ENCODE results near the gene BPIFB3.

GRCh38 chr20:33065785-33066184 is 12.1 kb downstream of the BPIFB3 start:
- TF ChIP-seq POLR2A (IDR thresholded peaks at IDR 0.05; ENCODE audit: low read depth, low read length) (no peak), POLR2AphosphoS5 (IDR thresholded peaks at IDR 0.05; ENCODE audit: low read depth, low read length) (no peak), TAF1 (IDR thresholded peaks at IDR 0.05; ENCODE audit: low read depth, low read length) (no peak), SPI1 (IDR thresholded peaks at IDR 0.05; ENCODE audit: low read depth, low read length) (no peak), POU2F2 (IDR thresholded peaks at IDR 0.05; ENCODE audit: low read depth, low read length) (no peak)
